NCI-H2107 (cell line): ENCODE measurements around the gene NMUR1.

ENCODE experiments used
- DNase-seq: peaks from one replicate; lab custom pipeline; 2025; lab: John Stamatoyannopoulos, UW

The NMUR1 gene

DNA sequence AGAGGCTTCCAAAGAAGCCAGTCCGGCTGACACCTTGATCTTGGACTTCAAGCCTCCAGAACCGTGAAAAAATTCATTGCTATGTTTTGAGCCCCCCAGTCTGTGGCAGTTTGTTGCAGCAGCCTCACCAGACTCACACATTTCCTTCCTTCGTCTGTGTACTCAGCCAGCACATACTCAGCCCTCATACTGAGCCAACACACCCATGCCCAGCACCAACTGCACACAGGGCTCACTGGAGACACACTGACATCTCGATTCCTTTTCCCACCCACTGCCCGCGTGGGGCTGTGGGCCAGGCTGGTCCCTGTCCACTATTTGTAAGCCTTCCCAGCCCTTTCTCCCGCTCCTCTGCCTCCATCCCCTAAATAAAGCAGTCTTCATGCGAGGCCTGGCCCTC is 24.1 kb upstream of the NMUR1 start:
- DNase-seq = no peak

- no peak for DNase-seq
Measured at GRCh38 chr2:231552752-231553151, 22.5 kb upstream of the NMUR1 start.

- no peak for DNase-seq
Measured at GRCh38 chr2:231549446-231550239, 19.4 kb upstream of the NMUR1 start.

DNA sequence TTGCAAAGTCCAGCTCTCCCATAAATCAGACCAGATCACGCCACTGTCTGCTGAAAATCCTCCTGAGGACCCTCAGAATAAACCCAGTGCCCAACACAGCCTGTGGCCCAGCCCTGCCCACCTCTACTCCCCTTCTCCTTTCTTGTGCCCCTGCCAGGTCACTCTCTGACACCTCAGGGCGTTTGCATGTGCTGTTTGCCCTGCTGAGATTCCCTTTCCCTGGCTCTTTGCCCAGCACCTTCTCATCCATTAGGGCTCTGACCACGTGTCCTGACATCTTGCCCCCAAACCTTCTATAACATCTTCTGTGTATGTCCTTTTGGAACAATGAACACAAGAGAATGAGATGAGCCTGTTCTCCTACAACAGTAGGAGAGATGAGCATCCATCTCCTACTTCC is 18.5 kb upstream of the NMUR1 start:
- DNase-seq = no peak

GRCh38 chr2:231547315-231548110 is 17.3 kb upstream of the NMUR1 start:
- no peak for DNase-seq

- no peak for DNase-seq
Measured at GRCh38 chr2:231546014-231546715, 15.9 kb upstream of the NMUR1 start.

GRCh38 chr2:231545105-231545902 is 15.1 kb upstream of the NMUR1 start:
- no peak for DNase-seq

- no peak for DNase-seq
Measured at GRCh38 chr2:231542136-231542535, 11.9 kb upstream of the NMUR1 start.

GRCh38 chr2:231541645-231542044 is 11.4 kb upstream of the NMUR1 start:
- DNase-seq = no peak

DNA sequence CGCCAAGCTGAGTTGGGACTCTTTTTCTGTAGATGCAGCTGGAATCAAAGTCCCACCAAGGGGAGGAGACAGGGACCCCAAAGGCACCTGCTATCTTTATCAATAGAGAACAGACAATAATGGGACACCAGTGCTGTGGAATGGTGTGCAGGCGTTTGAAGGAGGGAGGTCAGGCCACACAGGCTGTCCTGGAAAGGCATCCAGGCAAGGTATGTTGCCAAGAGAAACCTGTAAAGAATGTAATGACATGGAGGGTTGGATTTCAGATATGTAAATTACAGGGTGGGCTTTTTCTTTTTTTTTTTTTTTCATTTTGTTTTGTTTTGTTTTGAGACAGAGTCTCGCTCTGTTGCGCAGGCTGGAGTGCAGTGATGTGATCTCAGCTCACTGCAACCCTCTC is 9.7 kb upstream of the NMUR1 start:
- DNase-seq = no peak

DNA sequence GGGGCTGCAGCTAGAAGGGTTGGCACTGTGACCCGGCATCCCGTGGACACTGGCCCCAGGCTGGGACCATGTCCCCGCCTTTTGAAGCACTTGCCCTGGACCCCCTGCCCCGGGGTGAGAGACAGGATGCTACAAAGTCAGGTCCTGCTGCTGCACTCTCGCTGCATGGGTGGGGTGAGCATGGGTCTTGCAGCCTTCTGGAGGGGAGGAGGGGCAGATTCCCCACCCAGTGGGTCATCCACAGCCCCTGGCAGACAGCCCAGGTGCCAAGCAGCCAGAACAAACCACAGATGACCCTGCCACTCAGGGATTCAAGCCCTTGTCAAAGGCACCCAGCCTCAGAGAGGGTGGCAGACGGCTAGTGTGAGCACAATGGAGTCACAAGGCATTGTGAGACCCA is 5.7 kb upstream of the NMUR1 start:
- no peak for DNase-seq

DNA sequence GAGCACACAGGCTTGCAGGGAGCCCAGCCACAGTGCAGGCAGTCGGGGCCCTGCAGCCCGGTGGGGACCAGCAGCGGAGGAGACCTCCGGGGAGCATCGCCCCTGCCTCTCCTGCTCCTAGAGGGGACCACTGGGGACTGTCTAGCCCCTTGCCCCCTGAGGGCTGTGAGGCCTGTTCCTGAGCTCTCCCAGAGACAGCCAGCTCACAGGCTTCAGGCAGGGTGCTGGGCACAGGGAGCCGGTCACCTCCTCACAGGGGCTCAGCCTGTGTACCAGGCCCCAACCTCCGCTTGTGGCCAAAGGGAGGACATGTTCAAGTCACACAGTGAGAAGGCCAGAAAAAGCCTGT is 3.5 kb upstream of the NMUR1 start:
- DNase-seq = no peak

GRCh38 chr2:231533086-231533776 is 3.0 kb upstream of the NMUR1 start:
- no peak for DNase-seq

- DNase-seq = no peak
Measured at GRCh38 chr2:231532756-231533035, 2.5 kb upstream of the NMUR1 start.

DNA sequence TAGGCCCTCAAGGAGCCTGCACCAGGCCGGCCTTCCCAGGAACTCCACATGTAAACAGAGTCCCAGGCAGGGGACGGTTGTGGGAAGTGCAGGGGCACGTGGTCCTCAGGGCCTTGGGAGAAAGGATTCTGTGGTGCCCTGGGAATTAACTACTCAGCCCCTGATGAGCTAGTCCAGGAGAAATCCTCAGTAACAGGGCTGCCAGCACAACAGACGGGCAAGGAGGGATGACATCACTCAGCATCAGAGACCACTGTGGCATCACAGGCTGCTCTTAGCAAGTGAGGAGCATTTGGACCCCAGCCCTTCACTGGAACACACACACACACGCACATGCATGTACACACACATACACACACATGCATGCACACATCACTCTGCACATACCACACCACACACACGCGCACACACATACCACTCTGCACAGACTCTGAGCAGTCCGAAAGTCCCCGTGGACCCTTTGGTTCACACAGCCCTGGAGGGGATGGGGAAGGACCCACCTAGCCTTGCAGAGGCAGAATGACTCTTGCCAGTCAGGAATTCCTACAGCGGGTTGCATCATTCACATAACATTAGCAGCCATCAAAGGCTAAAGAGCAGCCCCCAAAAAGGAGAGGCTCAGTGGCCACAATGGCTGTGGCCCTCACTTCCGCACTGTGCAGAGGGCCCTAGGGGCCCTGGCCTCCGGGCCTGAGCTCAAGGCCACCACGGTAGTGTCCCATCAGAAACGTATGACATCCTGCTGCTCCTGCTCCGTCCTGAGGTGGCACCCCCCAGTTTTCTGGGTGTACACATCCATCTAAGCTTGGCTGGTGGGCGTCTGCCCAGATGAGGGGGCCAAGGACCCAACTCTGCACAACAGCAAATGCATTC is 1.9 kb upstream of the NMUR1 start:
- no peak for DNase-seq

DNA sequence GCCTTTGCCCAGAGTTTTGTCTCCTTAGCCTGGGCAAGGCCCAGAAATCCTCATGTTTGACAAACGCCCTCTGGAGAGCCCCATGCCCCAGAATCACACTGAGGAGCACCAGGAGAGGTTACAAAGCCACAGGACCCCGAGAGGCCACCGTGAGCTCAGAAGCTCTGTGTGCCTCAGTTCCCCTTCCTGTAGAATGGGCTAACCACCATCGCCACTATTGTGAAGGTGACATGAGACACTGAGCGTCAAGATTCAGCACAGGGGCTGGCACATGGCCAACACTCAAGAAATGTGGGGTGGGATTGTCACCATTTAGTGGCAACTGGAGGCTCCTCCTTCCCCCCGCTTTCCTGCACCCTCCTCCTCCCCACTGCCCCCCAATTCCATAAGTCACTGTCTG is 1.2 kb upstream of the NMUR1 start:
- DNase-seq = no peak

GRCh38 chr2:231528636-231529030 is 1.6 kb downstream of the NMUR1 start:
- no peak for DNase-seq

DNA sequence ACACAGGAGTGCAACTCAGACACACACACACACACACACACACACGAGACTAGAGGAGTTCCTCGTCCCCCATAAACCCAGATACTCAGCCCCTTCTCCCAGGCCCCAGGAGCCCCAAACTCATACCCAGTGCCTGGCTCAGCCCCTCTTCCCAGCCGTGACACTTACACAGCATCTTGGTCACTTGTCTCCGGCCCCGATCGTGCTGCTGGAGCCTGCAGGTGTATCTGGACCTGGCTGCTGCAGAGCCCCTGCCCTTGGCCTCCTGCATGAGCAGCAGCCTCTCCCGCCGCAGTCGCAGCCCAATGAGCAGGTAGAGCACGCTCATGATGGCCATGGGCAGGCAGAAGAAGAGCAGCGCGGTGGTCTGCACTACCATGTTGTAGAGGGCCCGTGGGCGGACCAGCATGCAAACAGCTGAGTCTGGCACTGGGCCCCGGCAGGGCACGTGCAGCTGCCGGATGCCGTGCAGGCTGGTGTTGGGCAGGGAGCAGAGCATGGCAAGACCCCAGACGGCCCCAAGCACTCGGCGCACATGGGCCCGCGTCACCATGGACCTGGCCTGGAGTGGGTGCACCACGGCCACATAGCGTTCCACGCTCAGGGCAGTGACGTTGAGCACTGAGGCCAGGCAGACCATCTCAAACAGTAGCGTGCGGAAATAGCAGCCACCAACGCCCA is 2.1 kb downstream of the NMUR1 start:
- no peak for DNase-seq

GRCh38 chr2:231527091-231527395 is 3.2 kb downstream of the NMUR1 start:
- DNase-seq = no peak

DNA sequence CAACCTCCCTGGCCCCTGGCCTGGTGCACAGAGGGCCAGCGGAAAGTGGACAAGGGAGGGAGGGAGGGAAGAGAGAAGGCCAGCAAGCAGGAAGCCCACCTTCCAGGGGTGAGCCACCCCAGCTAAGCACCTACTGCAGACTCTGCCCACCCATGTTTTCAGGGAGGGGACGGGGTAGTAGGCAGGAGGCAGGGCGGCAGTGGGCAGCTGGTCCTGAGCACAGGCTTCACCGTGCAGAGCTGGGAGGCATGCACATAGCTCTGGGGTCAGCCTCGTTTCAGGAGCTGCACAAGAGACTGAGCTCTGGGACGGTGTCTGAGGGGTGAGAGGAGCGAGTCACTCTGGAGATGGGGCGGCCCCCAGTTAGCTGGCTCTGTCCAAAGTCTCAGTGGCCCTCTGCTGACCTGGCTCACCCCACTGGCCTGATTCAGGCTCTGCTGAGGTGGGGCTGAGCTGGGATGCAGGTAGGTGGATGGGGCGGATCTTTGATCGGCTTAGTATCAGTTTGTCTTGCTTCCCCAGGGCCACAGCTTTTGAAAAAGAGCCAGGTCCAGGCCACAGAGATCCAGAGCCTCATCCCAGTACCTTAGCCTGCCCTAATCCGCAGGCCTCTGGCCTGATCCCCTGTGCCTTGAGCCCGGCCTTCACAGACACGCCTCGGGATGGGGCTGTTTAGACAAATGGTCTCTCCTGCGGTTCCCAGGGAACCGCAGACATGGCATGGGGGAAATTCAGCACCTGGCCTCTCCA is 3.7 kb downstream of the NMUR1 start:
- no peak for DNase-seq
